ENCODE results near the gene ZKSCAN8.

GRCh38 chr6:28140616-28141015 lies 1.1 kb upstream of the ZKSCAN8 start:
- TF ChIP-seq CTCF (conservative IDR thresholded peaks at IDR 0.05 in 1 of 2, IDR thresholded peaks at IDR 0.05 in 1 of 2; ENCODE audit: low read depth in 1 of 2, low read length in 2 of 2): no peak
- no peak for TF ChIP-seq EZH2 (IDR thresholded peaks at IDR 0.05; ENCODE audit: low read length, missing control alignments)

All from fibroblast of lung (primary cell).